H54 (cell line): Measurements from ENCODE around the gene CAMK2D.

Experiments
- DNase-seq: peaks from one replicate; pipeline ENCODE4 v3.0.0; 2011; ENCODE audit warnings: low spot score, mixed read lengths; ENCODE audit not compliant: insufficient read length
- FAIRE-seq: peaks from 3 replicates; lab custom pipeline; 2011; peaks lifted over from hg19 to GRCh38; lab: Jason Lieb, UNC
- POLR2A ChIP-seq: IDR thresholded peaks from 2 replicates; pipeline ENCODE4 v1.6.1; 2011; ENCODE audit warnings: low read depth, mild to moderate bottlenecking, low read length

CAMK2D gene

GRCh38 chr4:113437129-113437528, 324.4 kb downstream of the CAMK2D start:
- FAIRE-seq (no peak), DNase-seq (no peak)
- no peak for TF ChIP-seq POLR2A

GRCh38 chr4:113436360-113436759, 325.2 kb downstream of the CAMK2D start:
- no peak for DNase-seq
- FAIRE-seq, result peak; percentile 48
- no peak for TF ChIP-seq POLR2A

- peak; percentile 77 for FAIRE-seq
- DNase-seq, result no peak
- no peak for TF ChIP-seq POLR2A
These were observed 325.6 kb downstream of the CAMK2D start for GRCh38 chr4:113435893-113436292.

GRCh38 chr4:113434247-113434587, 327.3 kb downstream of the CAMK2D start:
- no peak for FAIRE-seq
- no peak for DNase-seq
- TF ChIP-seq POLR2A, result no peak

GRCh38 chr4:113433536-113434246, 327.8 kb downstream of the CAMK2D start:
- DNase-seq (no peak), FAIRE-seq (no peak)
- no peak for TF ChIP-seq POLR2A

GRCh38 chr4:113433116-113433515, 328.4 kb downstream of the CAMK2D start:
- TF ChIP-seq POLR2A, result no peak
- FAIRE-seq (no peak), DNase-seq (no peak)

- FAIRE-seq (no peak), DNase-seq (no peak)
- no peak for TF ChIP-seq POLR2A
These were observed 337.9 kb downstream of the CAMK2D start for GRCh38 chr4:113423631-113424030.

- FAIRE-seq (no peak), DNase-seq (no peak)
- TF ChIP-seq POLR2A, result no peak
These were observed 340.6 kb downstream of the CAMK2D start for GRCh38 chr4:113420938-113421337.

- DNase-seq, result no peak
- TF ChIP-seq POLR2A, result no peak
- no peak for FAIRE-seq
These were observed 341.9 kb downstream of the CAMK2D start for GRCh38 chr4:113419631-113420030.

GRCh38 chr4:113411496-113411938, 350.0 kb downstream of the CAMK2D start:
- no peak for FAIRE-seq
- DNase-seq, result no peak
- no peak for TF ChIP-seq POLR2A

- no peak for TF ChIP-seq POLR2A
- no peak for FAIRE-seq
- DNase-seq, result no peak
These were observed 350.9 kb downstream of the CAMK2D start for GRCh38 chr4:113410686-113411085.

- FAIRE-seq (no peak), DNase-seq (no peak)
- no peak for TF ChIP-seq POLR2A
These were observed 352.4 kb downstream of the CAMK2D start for GRCh38 chr4:113409181-113409580.

GRCh38 chr4:113407409-113407808, 354.1 kb downstream of the CAMK2D start:
- TF ChIP-seq POLR2A, result no peak
- no peak for FAIRE-seq
- no peak for DNase-seq

GRCh38 chr4:113406723-113407016, 354.9 kb downstream of the CAMK2D start:
- no peak for FAIRE-seq
- DNase-seq, result no peak
- TF ChIP-seq POLR2A, result no peak

- no peak for FAIRE-seq
- DNase-seq, result no peak
- no peak for TF ChIP-seq POLR2A
These were observed 355.4 kb downstream of the CAMK2D start for GRCh38 chr4:113405874-113406722.

GRCh38 chr4:113404841-113405240, 356.7 kb downstream of the CAMK2D start:
- TF ChIP-seq POLR2A, result no peak
- no peak for FAIRE-seq
- DNase-seq, result no peak
